HEK293 (cell line): ENCODE data around the gene WDR53.

Experiments
- BCL11A ChIP-seq: fragments of 450-650 bp; formaldehyde crosslinking; IDR thresholded peaks from 2 replicates; pipeline ENCODE4 v1.5.1; 2016; ENCODE audit warnings: low read depth, missing biosample characterization, missing genetic modification characterization
- GLI4 ChIP-seq: fragments of 450-650 bp; formaldehyde crosslinking; IDR thresholded peaks from 2 replicates; pipeline ENCODE4 v1.5.1; 2016; ENCODE audit warnings: missing biosample characterization, missing genetic modification characterization
- HOXA7 ChIP-seq: sonication (generic); formaldehyde crosslinking; IDR thresholded peaks from 2 replicates; pipeline ENCODE4 v1.8.1; 2022; ENCODE audit warnings: missing genetic modification reagents, borderline replicate concordance
- KLF7 ChIP-seq: fragments of 450-650 bp; formaldehyde crosslinking; IDR thresholded peaks from 2 replicates; pipeline ENCODE4 v1.5.1; 2016; ENCODE audit warnings: missing biosample characterization, missing genetic modification characterization, borderline replicate concordance
- SCRT1 ChIP-seq: fragments of 450-650 bp; formaldehyde crosslinking; IDR thresholded peaks from 2 replicates; pipeline ENCODE4 v1.5.1; 2016; ENCODE audit warnings: missing biosample characterization, missing genetic modification characterization, borderline replicate concordance
- SP2 ChIP-seq: fragments of 450-650 bp; formaldehyde crosslinking; IDR thresholded peaks from 2 replicates; pipeline ENCODE4 v1.5.1; 2016; ENCODE audit warnings: missing biosample characterization, missing genetic modification characterization
- ZBTB17 ChIP-seq: fragments of 450-650 bp; formaldehyde crosslinking; IDR thresholded peaks from 2 replicates; pipeline ENCODE4 v1.5.1; 2016; ENCODE audit warnings: missing biosample characterization, missing genetic modification characterization
- ZBTB48 ChIP-seq: fragments of 450-650 bp; formaldehyde crosslinking; IDR thresholded peaks from 2 replicates; pipeline ENCODE4 v1.5.1; 2016; ENCODE audit warnings: missing biosample characterization, missing genetic modification characterization
- ZBTB7A ChIP-seq: fragments of 450-650 bp; formaldehyde crosslinking; IDR thresholded peaks from 2 replicates; pipeline ENCODE4 v1.5.1; 2016; ENCODE audit warnings: low read depth, missing biosample characterization, missing genetic modification characterization
- ZFP41 ChIP-seq: fragments of 450-650 bp; formaldehyde crosslinking; IDR thresholded peaks from 2 replicates; pipeline ENCODE4 v1.5.1; 2016; ENCODE audit warnings: missing biosample characterization, missing genetic modification characterization, borderline replicate concordance
- ZIC2 ChIP-seq: fragments of 450-650 bp; formaldehyde crosslinking; IDR thresholded peaks from 2 replicates; pipeline ENCODE4 v1.5.1; 2016; ENCODE audit warnings: missing biosample characterization, missing genetic modification characterization
- ZNF10 ChIP-seq: fragments of 450-650 bp; formaldehyde crosslinking; IDR thresholded peaks from 2 replicates; pipeline ENCODE4 v1.5.1; 2017; ENCODE audit warnings: missing biosample characterization, missing genetic modification characterization
- ZNF114 ChIP-seq: fragments of 450-650 bp; formaldehyde crosslinking; IDR thresholded peaks from 2 replicates; pipeline ENCODE4 v1.5.0; 2017; ENCODE audit warnings: missing biosample characterization, missing genetic modification characterization
- ZNF174 ChIP-seq: fragments of 450-650 bp; formaldehyde crosslinking; IDR thresholded peaks from 2 replicates; pipeline ENCODE4 v1.5.0; 2017; ENCODE audit warnings: missing biosample characterization, mild to moderate bottlenecking, missing genetic modification characterization
- ZNF175 ChIP-seq: fragments of 450-650 bp; formaldehyde crosslinking; IDR thresholded peaks from 2 replicates; pipeline ENCODE4 v1.5.1; 2016; ENCODE audit warnings: missing biosample characterization, missing genetic modification characterization
- ZNF274 ChIP-seq, 2 experiments: fragments of 200-500 bp in 1 of 2; fragments of 450-650 bp in 1 of 2; sonication (Bioruptor generic) in 1 of 2; formaldehyde crosslinking in 1 of 2; IDR thresholded peaks; 2 replicates each; pipeline versions ENCODE4 v1.5.1 to v1.6.1; 2014 to 2016; ENCODE audit warnings: borderline replicate concordance in 1 of 2, inconsistent platforms in 1 of 2, low read length in 1 of 2, missing biosample characterization in 1 of 2, missing genetic modification characterization in 1 of 2
- ZNF37A ChIP-seq: fragments of 450-650 bp; IDR thresholded peaks from 2 replicates; pipeline ENCODE4 v1.5.1; 2018; ENCODE audit warnings: missing biosample characterization, missing genetic modification characterization
- ZNF544 ChIP-seq: fragments of 450-650 bp; formaldehyde crosslinking; IDR thresholded peaks from 2 replicates; pipeline ENCODE4 v1.5.0; 2017; ENCODE audit warnings: missing biosample characterization, missing genetic modification characterization
- ZNF585B ChIP-seq: fragments of 450-650 bp; formaldehyde crosslinking; IDR thresholded peaks from 2 replicates; pipeline ENCODE4 v1.5.1; 2016; ENCODE audit warnings: missing biosample characterization, missing genetic modification characterization
- ZNF596 ChIP-seq: fragments of 450-650 bp; IDR thresholded peaks from 2 replicates; pipeline ENCODE4 v1.5.0; 2018; ENCODE audit warnings: missing biosample characterization, mild to moderate bottlenecking, missing genetic modification characterization, moderate library complexity
- ZNF600 ChIP-seq: fragments of 450-650 bp; formaldehyde crosslinking; IDR thresholded peaks from 2 replicates; pipeline ENCODE4 v1.5.1; 2016; ENCODE audit warnings: missing biosample characterization, missing genetic modification characterization
- ZNF610 ChIP-seq: fragments of 450-650 bp; formaldehyde crosslinking; IDR thresholded peaks from 2 replicates; pipeline ENCODE4 v1.5.1; 2016; ENCODE audit warnings: missing biosample characterization, missing genetic modification characterization, borderline replicate concordance
- ZNF621 ChIP-seq: fragments of 450-650 bp; formaldehyde crosslinking; IDR thresholded peaks from 2 replicates; pipeline ENCODE4 v1.5.1; 2017; ENCODE audit warnings: missing biosample characterization, missing genetic modification characterization
- ZNF629 ChIP-seq: fragments of 450-650 bp; formaldehyde crosslinking; IDR thresholded peaks from 2 replicates; pipeline ENCODE4 v1.5.1; 2017; ENCODE audit warnings: missing biosample characterization, missing genetic modification characterization
- ZNF654 ChIP-seq: fragments of 450-650 bp; formaldehyde crosslinking; IDR thresholded peaks from 2 replicates; pipeline ENCODE4 v1.5.1; 2016; ENCODE audit warnings: low read depth, missing biosample characterization, missing genetic modification characterization
- ZNF660 ChIP-seq: fragments of 450-650 bp; IDR thresholded peaks from 2 replicates; pipeline ENCODE4 v1.5.1; 2018; ENCODE audit warnings: missing biosample characterization, mild to moderate bottlenecking, missing genetic modification characterization
- ZNF830 ChIP-seq: fragments of 450-650 bp; IDR thresholded peaks from 2 replicates; pipeline ENCODE4 v1.5.0; 2018; ENCODE audit warnings: missing biosample characterization, missing genetic modification characterization, low read depth, mild to moderate bottlenecking, moderate library complexity
- ZNF843 ChIP-seq: fragments of 450-650 bp; formaldehyde crosslinking; IDR thresholded peaks from 2 replicates; pipeline ENCODE4 v1.5.1; 2016; ENCODE audit warnings: missing biosample characterization, missing genetic modification characterization
- TF ChIP-seq, protein P1 (sequence below): fragments of 450-650 bp; formaldehyde crosslinking; IDR thresholded peaks from 2 replicates; pipeline ENCODE4 v1.5.1; 2016; ENCODE audit warnings: missing biosample characterization, missing genetic modification characterization, low read depth
- TF ChIP-seq, protein P2 (sequence below): fragments of 450-650 bp; formaldehyde crosslinking; IDR thresholded peaks from 2 replicates; pipeline ENCODE4; 2016; ENCODE audit warnings: missing biosample characterization, missing genetic modification characterization
- TF ChIP-seq, protein P3 (sequence below): fragments of 450-650 bp; formaldehyde crosslinking; IDR thresholded peaks from 2 replicates; pipeline ENCODE4 v1.5.1; 2016; ENCODE audit warnings: missing biosample characterization, missing genetic modification characterization
- TF ChIP-seq, protein P4 (sequence below): fragments of 450-650 bp; formaldehyde crosslinking; IDR thresholded peaks from 2 replicates; pipeline ENCODE4 v1.5.1; 2017; ENCODE audit warnings: missing biosample characterization, missing genetic modification characterization

The WDR53 gene

DNA sequence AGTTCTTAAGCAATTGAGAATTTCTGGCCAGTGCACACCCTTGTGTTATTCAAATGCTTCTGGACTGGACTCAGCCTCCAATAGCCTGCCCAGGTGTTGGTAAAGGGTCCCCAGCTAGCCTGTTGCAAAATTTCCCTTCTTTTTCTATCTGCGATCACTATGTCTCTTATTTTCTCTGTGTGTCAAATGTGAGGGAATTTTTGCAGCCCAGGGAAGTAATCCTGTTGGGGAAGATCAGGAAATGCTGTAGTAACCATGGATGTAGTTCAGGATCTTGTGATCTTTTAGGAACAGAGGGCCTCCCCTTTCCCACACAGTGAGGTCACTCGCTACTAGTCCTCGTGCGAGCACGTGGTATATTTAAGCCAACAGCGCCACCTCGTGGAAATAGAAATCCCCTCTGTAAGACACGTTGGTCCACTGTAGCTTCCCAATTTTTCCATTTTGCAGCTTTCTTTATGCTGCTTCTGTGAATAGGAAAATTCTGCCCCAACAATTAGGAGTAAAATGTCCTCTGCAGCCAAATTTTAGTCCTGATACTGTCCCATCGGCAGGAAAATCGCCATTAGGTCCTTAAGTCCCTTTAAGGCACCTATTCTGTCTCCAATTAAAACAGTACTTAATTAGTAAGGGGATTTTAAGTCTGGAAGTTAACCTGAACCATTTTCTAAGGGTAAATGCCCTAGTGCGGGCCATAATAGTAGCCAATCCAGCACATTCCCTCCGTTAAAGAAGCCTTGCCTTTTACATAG, 49.2 kb downstream of the WDR53 start (continued):
- TF ChIP-seq ZNF596 (tag by site-specific recombination) (no peak), SP2 (no peak), ZNF629 (tag by site-specific recombination) (peak; percentile 60), GLI4 (no peak), ZNF544 (no peak), ZNF585B (tag by site-specific recombination) (no peak), ZFP41 (tag by site-specific recombination) (no peak), ZNF174 (no peak), HOXA7 (CRISPR knock-in tag) (no peak), ZNF10 (tag by site-specific recombination) (no peak), SCRT1 (tag by site-specific recombination) (no peak), ZNF600 (peak; percentile 81; the same call in 1 of the 2 replicates), BCL11A (tag by site-specific recombination) (no peak), KLF7 (tag by site-specific recombination) (no peak), ZNF843 (tag by site-specific recombination) (no peak), ZNF621 (tag by site-specific recombination) (no peak), ZIC2 (tag by site-specific recombination) (no peak), ZNF175 (tag by site-specific recombination) (no peak), ZNF114 (tag by site-specific recombination) (no peak), ZBTB17 (tag by site-specific recombination) (no peak), ZNF274 (IDR thresholded peaks at IDR 0.05; ENCODE audit: low read length) (no peak), ZNF274 (tag by site-specific recombination; IDR thresholded peaks at IDR 0.05; ENCODE audit: borderline replicate concordance) (no peak), ZNF654 (tag by site-specific recombination) (peak; percentile 97), ZNF660 (peak; percentile 84), ZBTB48 (tag by site-specific recombination) (no peak), ZNF830 (no peak), ZNF37A (tag by site-specific recombination) (no peak), ZBTB7A (tag by site-specific recombination) (no peak), ZNF610 (no peak)
- TF ChIP-seq, protein P1, sequence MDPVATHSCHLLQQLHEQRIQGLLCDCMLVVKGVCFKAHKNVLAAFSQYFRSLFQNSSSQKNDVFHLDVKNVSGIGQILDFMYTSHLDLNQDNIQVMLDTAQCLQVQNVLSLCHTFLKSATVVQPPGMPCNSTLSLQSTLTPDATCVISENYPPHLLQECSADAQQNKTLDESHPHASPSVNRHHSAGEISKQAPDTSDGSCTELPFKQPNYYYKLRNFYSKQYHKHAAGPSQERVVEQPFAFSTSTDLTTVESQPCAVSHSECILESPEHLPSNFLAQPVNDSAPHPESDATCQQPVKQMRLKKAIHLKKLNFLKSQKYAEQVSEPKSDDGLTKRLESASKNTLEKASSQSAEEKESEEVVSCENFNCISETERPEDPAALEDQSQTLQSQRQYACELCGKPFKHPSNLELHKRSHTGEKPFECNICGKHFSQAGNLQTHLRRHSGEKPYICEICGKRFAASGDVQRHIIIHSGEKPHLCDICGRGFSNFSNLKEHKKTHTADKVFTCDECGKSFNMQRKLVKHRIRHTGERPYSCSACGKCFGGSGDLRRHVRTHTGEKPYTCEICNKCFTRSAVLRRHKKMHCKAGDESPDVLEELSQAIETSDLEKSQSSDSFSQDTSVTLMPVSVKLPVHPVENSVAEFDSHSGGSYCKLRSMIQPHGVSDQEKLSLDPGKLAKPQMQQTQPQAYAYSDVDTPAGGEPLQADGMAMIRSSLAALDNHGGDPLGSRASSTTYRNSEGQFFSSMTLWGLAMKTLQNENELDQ = no peak
- TF ChIP-seq, protein P2, sequence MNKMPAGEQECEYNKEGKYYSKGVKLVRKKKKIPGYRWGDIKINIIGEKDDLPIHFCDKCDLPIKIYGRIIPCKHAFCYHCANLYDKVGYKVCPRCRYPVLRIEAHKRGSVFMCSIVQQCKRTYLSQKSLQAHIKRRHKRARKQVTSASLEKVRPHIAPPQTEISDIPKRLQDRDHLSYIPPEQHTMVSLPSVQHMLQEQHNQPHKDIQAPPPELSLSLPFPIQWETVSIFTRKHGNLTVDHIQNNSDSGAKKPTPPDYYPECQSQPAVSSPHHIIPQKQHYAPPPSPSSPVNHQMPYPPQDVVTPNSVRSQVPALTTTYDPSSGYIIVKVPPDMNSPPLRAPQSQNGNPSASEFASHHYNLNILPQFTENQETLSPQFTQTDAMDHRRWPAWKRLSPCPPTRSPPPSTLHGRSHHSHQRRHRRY (tag by site-specific recombination) = no peak
- TF ChIP-seq, protein P3, sequence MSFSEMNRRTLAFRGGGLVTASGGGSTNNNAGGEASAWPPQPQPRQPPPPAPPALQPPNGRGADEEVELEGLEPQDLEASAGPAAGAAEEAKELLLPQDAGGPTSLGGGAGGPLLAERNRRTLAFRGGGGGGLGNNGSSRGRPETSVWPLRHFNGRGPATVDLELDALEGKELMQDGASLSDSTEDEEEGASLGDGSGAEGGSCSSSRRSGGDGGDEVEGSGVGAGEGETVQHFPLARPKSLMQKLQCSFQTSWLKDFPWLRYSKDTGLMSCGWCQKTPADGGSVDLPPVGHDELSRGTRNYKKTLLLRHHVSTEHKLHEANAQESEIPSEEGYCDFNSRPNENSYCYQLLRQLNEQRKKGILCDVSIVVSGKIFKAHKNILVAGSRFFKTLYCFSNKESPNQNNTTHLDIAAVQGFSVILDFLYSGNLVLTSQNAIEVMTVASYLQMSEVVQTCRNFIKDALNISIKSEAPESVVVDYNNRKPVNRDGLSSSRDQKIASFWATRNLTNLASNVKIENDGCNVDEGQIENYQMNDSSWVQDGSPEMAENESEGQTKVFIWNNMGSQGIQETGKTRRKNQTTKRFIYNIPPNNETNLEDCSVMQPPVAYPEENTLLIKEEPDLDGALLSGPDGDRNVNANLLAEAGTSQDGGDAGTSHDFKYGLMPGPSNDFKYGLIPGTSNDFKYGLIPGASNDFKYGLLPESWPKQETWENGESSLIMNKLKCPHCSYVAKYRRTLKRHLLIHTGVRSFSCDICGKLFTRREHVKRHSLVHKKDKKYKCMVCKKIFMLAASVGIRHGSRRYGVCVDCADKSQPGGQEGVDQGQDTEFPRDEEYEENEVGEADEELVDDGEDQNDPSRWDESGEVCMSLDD = no peak
- TF ChIP-seq, protein P4, sequence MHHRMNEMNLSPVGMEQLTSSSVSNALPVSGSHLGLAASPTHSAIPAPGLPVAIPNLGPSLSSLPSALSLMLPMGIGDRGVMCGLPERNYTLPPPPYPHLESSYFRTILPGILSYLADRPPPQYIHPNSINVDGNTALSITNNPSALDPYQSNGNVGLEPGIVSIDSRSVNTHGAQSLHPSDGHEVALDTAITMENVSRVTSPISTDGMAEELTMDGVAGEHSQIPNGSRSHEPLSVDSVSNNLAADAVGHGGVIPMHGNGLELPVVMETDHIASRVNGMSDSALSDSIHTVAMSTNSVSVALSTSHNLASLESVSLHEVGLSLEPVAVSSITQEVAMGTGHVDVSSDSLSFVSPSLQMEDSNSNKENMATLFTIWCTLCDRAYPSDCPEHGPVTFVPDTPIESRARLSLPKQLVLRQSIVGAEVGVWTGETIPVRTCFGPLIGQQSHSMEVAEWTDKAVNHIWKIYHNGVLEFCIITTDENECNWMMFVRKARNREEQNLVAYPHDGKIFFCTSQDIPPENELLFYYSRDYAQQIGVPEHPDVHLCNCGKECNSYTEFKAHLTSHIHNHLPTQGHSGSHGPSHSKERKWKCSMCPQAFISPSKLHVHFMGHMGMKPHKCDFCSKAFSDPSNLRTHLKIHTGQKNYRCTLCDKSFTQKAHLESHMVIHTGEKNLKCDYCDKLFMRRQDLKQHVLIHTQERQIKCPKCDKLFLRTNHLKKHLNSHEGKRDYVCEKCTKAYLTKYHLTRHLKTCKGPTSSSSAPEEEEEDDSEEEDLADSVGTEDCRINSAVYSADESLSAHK (tag by site-specific recombination) = no peak
